A673 (cell line): ENCODE results near the gene ETNK2. TPM values are rescaled to one million over a fixed set of nuclear protein-coding genes. Genes with fewer than 3 reads are reported as not detected.

Experiments
- BruUV-seq: library from RNA; stranded (reverse); fragments of 400-500 nt; replicated peaks from 2 replicates; lab custom pipeline; 2021; lab: Mats Ljungman, UMichigan
- CTCF ChIA-PET: fragments of 300-600 bp; sonication (Branson Sonifier 250); formaldehyde crosslinking; loops from one replicate; lab custom pipeline; 2022; ENCODE audit warnings: antibody characterized with exemption; lab: Charles Lee
- POLR2A ChIA-PET: fragments of 300-600 bp; sonication (Branson Sonifier 250); formaldehyde crosslinking; loops from one replicate; lab custom pipeline; 2022; ENCODE audit warnings: antibody characterized with exemption; ENCODE audit not compliant: low non-redundant PET; lab: Charles Lee
- DNase-seq: peaks from one replicate; pipeline ENCODE4 v3.0.0-alpha.2; 2015; ENCODE audit warnings: low spot score
- H3K27ac ChIP-seq: fragments of 200-600 bp; sonication (generic); 2 replicates; pipeline ENCODE4 v1.5.1; 2016; ENCODE audit warnings: mixed run types, low read depth, mild to moderate bottlenecking, mixed read lengths, antibody characterized with exemption, low read length; ENCODE audit not compliant: poor library complexity, severe bottlenecking
- H3K27me3 ChIP-seq: fragments of 200-600 bp; sonication (generic); replicated peaks from 2 replicates; pipeline ENCODE4 v1.6.1; 2017; ENCODE audit warnings: mixed run types, low read depth, mild to moderate bottlenecking, mixed read lengths, antibody characterized with exemption, low read length; ENCODE audit not compliant: insufficient read depth, poor library complexity
- H3K36me3 ChIP-seq: fragments of 200-600 bp; sonication (generic); 2 replicates; pipeline ENCODE4 v1.6.1; 2016; ENCODE audit warnings: mixed run types, mild to moderate bottlenecking, mixed read lengths, antibody characterized with exemption, low read length; ENCODE audit not compliant: insufficient read depth, poor library complexity, severe bottlenecking
- H3K4me1 ChIP-seq: fragments of 200-600 bp; sonication (generic); 2 replicates; pipeline ENCODE4 v1.6.1; 2017; ENCODE audit warnings: mixed run types, mild to moderate bottlenecking, mixed read lengths, antibody characterized with exemption, low read length; ENCODE audit not compliant: insufficient read depth, poor library complexity, severe bottlenecking
- H3K4me3 ChIP-seq: fragments of 200-600 bp; sonication (generic); 2 replicates; pipeline ENCODE4 v1.5.1; 2016; ENCODE audit warnings: low read depth, mixed run types, mild to moderate bottlenecking, mixed read lengths, low read length; ENCODE audit not compliant: poor library complexity, severe bottlenecking
- H3K9me3 ChIP-seq: fragments of 200-600 bp; sonication (generic); 2 replicates; pipeline ENCODE4 v1.6.1; 2016; ENCODE audit warnings: mixed run types, low read depth, mild to moderate bottlenecking, mixed read lengths, antibody characterized with exemption, low read length; ENCODE audit not compliant: poor library complexity, severe bottlenecking
- CTCF ChIP-seq: fragments of 300-800, 200-600 bp; sonication (generic); conservative IDR thresholded peaks from 2 replicates; pipeline ENCODE4 v1.5.1; 2017; ENCODE audit warnings: low read depth, mild to moderate bottlenecking, antibody characterized with exemption, low read length, moderate library complexity, mixed read lengths
- EZH2 ChIP-seq: fragments of 200-600 bp; sonication (generic); IDR thresholded peaks from 2 replicates; pipeline ENCODE4 v1.6.1; 2017; ENCODE audit warnings: borderline replicate concordance, low read depth, mild to moderate bottlenecking, mixed read lengths, antibody characterized with exemption, low read length; ENCODE audit not compliant: poor library complexity, severe bottlenecking
- intact Hi-C: fragments of 100-400 bp; cut with micrococcal nuclease; formaldehyde crosslinking; loops from one replicate; pipeline ENCODE4 v1.10.0; 2022; ENCODE audit not compliant: unreplicated experiment
- total RNA-seq: library from RNA; stranded (reverse); gene quantifications from 2 replicates; pipeline ENCODE4 v1.2.3, GENCODE V29; 2021

The ETNK2 gene
- total RNA-seq, 1 experiment from 2014 or later: 8.3 TPM

- Histone ChIP-seq H3K4me3 (no peak overlapping the region), H3K36me3 (no peaks in the 10 kb centered on the region), H3K27me3 (no peaks in the 10 kb centered on the region), H3K4me1 (peaks cover 12% of the 10 kb centered on the region), H3K27ac (no peak overlapping the region), H3K9me3 (no peaks in the 10 kb centered on the region)
- intact Hi-C loops: no loop called here
- ChIA-PET CTCF (no interaction called here), POLR2A (no interaction called here)
- no peak for TF ChIP-seq CTCF
- no peak for TF ChIP-seq EZH2
- DNase-seq: no peak
- BruUV-seq: no TSS peak
These were observed 58.1 kb downstream of the ETNK2 start for GRCh38 chr1:204093781-204094180.

- Histone ChIP-seq H3K27ac (no peak overlapping the region), H3K9me3 (no peaks in the 10 kb centered on the region), H3K4me1 (peaks cover 12% of the 10 kb centered on the region), H3K4me3 (no peak overlapping the region), H3K27me3 (no peaks in the 10 kb centered on the region), H3K36me3 (no peaks in the 10 kb centered on the region)
- no peak for DNase-seq
- BruUV-seq: no TSS peak
- intact Hi-C loops: no loop called here
- CTCF ChIA-PET: no interaction called here
- POLR2A ChIA-PET: no interaction called here
- TF ChIP-seq EZH2: no peak
- no peak for TF ChIP-seq CTCF
These were observed 58.5 kb downstream of the ETNK2 start for GRCh38 chr1:204093421-204093717.

- intact Hi-C loops: no loop called here
- Histone ChIP-seq H3K27me3 (no peaks in the 10 kb centered on the region), H3K9me3 (no peaks in the 10 kb centered on the region), H3K4me3 (no peak overlapping the region), H3K4me1 (peaks cover 12% of the 10 kb centered on the region), H3K27ac (no peak overlapping the region), H3K36me3 (no peaks in the 10 kb centered on the region)
- DNase-seq: no peak
- TF ChIP-seq EZH2: no peak
- TF ChIP-seq CTCF: no peak
- ChIA-PET CTCF (no interaction called here), POLR2A (no interaction called here)
- BruUV-seq: no TSS peak
These were observed 59.0 kb downstream of the ETNK2 start for GRCh38 chr1:204092632-204093420.
